AG09319 (cell line): ENCODE results near the gene HIVEP1.
"Not testable (repeated sequence)": the region's sequence is repeated elsewhere in the genome, so short reads cannot be mapped to it uniquely, and the experiment has no call there.

Experiments
- DNase-seq: peaks from one replicate; pipeline ENCODE4 v3.0.0-alpha.2; 2010; ENCODE audit warnings: low read depth; ENCODE audit errors: extremely low read depth
- TF ChIP-seq, protein P1 (sequence below): IDR thresholded peaks from 2 replicates; pipeline ENCODE4 v1.5.1; 2011; ENCODE audit warnings: low read depth, mild to moderate bottlenecking, inconsistent platforms, low read length, moderate library complexity

The HIVEP1 gene

DNA sequence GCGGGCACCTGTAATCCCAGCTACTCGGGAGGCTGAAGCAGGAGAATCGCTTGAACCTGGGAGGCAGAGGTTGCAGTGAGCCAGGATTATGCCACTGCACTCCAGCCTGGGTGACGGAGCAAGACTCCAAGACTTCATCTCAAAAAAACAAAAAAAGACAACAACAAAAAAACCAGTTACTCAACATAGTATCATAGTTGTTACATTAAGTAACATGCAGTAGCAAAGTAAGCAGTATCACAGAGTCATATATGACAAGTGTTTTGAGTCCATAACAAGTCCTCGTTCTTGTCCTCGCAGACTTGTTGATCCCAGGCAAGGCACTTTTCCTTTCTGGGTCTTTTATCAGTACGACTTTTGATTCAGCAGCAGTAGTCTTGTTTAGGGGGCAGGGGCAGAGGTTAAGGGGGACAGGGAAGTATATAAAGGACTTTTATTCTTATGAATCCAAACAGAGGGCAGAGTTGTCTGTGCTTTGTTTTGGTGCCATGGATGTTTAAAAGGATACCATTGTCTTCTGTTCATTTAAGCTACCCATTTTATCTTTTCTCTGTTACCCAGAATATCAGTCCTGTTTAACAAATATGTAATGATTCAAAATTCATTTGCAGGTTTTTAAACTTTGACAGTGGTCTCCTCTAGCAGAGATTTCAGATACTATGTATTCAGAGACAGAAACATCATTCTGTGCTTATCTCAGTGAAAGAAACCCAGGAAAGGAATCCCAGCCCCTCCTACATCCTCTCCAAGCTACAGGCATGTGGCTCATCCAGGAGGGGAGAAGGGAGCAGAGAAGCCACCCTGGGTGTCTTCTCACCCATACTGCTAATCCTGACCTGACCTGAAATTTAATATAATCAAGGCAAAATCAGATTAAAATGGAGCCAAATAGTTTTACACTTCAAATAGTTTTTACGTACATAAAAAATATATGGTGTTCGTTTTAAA is 140.2 kb downstream of the HIVEP1 start:
- no peak for DNase-seq
- TF ChIP-seq, protein P1, sequence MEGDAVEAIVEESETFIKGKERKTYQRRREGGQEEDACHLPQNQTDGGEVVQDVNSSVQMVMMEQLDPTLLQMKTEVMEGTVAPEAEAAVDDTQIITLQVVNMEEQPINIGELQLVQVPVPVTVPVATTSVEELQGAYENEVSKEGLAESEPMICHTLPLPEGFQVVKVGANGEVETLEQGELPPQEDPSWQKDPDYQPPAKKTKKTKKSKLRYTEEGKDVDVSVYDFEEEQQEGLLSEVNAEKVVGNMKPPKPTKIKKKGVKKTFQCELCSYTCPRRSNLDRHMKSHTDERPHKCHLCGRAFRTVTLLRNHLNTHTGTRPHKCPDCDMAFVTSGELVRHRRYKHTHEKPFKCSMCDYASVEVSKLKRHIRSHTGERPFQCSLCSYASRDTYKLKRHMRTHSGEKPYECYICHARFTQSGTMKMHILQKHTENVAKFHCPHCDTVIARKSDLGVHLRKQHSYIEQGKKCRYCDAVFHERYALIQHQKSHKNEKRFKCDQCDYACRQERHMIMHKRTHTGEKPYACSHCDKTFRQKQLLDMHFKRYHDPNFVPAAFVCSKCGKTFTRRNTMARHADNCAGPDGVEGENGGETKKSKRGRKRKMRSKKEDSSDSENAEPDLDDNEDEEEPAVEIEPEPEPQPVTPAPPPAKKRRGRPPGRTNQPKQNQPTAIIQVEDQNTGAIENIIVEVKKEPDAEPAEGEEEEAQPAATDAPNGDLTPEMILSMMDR, result no peak

DNA sequence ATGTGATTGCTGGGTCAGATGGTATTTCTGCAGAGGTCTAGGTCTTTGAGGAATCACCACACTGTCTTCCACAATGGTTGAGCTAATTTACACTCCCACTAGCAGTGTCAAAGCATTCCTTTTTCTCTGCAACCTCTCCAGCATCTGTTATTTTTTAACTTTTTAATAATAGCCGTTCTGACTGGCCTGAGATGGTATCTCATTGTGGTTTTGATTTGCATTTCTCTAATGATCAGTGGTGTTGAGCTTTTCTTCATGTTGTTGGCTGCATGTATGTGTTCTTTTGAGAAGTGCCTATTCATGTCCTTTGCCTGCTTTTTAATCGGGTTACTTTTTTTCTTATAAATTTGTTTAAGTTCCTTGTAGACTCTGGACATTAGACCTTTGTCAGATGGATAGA is 143.7 kb downstream of the HIVEP1 start:
- DNase-seq, result not testable (repeated sequence)

DNA sequence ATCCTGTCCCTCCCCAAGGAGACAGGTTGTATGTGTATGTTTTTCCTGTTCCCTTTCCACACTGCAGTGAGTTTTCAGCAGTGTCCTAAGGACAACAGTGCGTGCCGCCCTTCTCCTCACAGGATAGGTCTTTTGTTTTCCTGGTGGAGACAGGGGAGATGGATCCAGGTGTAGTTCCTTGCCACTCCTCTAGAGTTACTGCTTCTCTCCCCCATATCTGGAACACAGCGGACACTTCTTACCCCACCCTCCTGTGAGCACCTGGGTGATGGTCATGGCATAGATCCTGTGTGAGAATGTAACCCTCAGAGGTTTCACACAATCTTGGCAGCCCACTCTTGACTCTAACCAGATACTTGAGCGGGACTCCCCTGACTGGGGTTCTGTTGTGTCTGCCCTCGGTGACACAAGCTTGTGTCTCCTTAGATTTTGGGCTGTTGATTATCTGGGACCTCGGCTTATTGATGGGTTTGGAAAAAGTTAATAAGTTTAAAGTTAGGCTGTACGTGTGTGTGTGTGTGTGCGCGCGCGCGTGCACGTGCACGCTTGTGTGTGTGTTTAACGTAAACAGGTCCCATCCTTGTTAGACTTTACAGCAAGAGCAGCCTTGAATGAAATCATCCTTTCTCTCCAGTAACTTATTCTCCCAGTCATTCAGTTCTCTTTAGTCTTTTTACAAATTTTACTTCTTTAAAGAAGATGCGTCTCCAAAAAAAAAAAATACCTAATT is 146.7 kb downstream of the HIVEP1 start:
- TF ChIP-seq, protein P1, result no peak
- no peak for DNase-seq

DNA sequence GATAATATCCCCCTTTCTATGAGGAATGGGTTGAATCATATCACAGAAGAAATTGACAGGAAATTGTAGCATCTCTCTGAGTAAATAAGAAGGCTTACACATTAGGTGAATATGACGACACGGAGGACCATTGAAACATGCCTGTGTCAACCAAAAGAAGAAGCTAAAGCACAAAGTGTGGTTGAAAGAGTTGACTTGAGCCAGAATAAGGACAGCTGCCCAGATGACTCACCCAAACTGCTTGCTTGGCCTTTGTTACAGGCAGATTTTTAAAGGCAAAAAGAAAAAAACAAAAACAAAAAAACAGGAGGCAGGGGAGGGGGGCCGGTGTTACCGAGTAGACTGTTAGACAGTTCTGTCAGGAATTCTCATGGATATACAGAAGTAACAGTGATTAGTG is 148.2 kb downstream of the HIVEP1 start:
- TF ChIP-seq, protein P1, result no peak
- DNase-seq, result no peak

DNA sequence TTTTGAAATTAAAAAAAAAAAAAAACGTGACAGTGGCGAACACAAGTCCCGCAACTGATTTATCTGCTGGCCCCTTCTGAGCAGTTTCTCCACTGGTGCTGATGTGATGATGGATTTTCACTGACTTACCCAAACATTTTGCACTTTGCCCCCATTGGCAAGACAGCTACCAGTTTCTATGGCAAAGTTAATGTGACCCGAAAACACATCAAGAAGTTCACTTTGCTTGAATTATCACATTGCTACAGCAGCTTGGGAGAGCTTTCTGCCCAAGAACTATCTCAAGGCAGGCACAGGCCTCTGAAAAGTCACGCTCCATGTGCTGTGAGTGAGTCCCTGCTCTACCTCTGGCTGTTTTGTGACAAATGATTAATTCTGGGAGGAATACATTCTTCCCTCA is 150.1 kb downstream of the HIVEP1 start:
- TF ChIP-seq, protein P1, result no peak
- DNase-seq, result no peak

DNA sequence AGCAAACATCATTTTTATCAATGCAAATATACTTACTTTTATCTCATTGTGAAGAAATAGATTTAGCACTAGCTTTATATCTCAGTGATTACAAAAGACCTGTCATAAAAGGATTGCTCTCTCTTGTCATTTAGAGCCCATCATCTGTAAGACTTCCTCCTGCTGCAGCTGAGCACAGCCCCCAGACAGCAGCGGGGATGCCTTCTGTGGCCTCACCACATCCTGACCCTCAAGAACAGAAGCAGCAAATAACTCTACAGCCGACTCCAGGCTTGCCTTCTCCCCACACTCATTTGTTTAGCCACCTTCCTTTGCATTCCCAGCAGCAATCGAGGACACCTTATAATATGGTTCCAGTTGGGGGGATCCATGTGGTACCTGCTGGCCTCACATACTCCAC is 151.0 kb downstream of the HIVEP1 start:
- TF ChIP-seq, protein P1, result no peak
- DNase-seq, result no peak

DNA sequence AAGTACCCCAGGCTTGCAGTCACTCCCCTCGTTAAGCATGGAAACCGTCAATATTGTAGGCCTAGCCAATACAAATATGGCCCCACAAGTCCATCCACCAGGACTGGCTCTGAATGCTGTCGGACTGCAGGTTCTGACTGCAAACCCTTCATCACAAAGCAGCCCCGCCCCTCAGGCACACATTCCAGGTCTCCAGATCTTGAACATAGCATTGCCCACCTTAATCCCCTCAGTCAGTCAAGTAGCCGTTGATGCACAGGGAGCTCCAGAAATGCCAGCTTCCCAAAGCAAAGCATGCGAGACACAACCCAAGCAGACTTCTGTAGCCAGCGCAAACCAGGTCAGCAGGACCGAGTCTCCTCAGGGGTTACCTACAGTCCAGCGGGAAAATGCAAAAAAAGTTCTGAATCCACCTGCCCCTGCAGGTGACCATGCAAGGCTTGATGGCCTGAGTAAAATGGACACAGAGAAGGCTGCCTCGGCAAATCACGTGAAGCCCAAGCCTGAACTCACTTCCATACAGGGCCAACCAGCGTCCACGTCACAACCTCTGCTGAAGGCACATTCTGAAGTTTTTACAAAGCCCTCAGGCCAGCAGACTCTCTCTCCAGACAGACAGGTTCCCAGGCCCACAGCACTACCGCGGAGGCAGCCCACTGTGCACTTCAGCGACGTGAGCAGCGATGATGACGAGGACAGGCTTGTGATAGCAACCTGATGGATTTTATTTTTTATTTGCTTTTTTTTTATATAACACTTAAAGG is 151.8 kb downstream of the HIVEP1 start:
- DNase-seq, result no peak
- TF ChIP-seq, protein P1, result no peak
